NOMO-1 treated with DMSO at 0.1 percent for 48 hours (cell line): ENCODE data around the gene TNRC6C.
A peak's percentile ranks its signal among the peaks of the same experiment; 100 is the strongest.

Experiments
- DNase-seq: peaks from one replicate; lab custom pipeline; 2025; ENCODE audit not compliant: unreplicated experiment; lab: John Stamatoyannopoulos, UW

TNRC6C gene

GRCh38 chr17:78010759-78011158 is 52.3 kb downstream of the TNRC6C start:
- peak; percentile 24 for DNase-seq

- no peak for DNase-seq
Measured at GRCh38 chr17:78012428-78012827, 53.9 kb downstream of the TNRC6C start.

- peak; percentile 70 for DNase-seq
Measured at GRCh38 chr17:78013683-78014467, 55.4 kb downstream of the TNRC6C start.

GRCh38 chr17:78014646-78015045 is 56.1 kb downstream of the TNRC6C start:
- no peak for DNase-seq

- no peak for DNase-seq
Measured at GRCh38 chr17:78016852-78017251, 58.3 kb downstream of the TNRC6C start.

GRCh38 chr17:78019367-78019975 is 61.0 kb downstream of the TNRC6C start:
- DNase-seq: peak; percentile 35

- peak; percentile 1 for DNase-seq
Measured at GRCh38 chr17:78019976-78020716, 61.6 kb downstream of the TNRC6C start.

GRCh38 chr17:78020717-78021108 is 62.2 kb downstream of the TNRC6C start:
- DNase-seq: no peak

- DNase-seq: no peak
Measured at GRCh38 chr17:78022425-78022824, 63.9 kb downstream of the TNRC6C start.

- no peak for DNase-seq
Measured at GRCh38 chr17:78023042-78023441, 64.5 kb downstream of the TNRC6C start.

- peak; percentile 17 for DNase-seq
Measured at GRCh38 chr17:78026381-78026780, 67.9 kb downstream of the TNRC6C start.

- no peak for DNase-seq
Measured at GRCh38 chr17:78027121-78027520, 68.6 kb downstream of the TNRC6C start.

GRCh38 chr17:78029697-78030096 is 71.2 kb downstream of the TNRC6C start:
- DNase-seq: no peak

- no peak for DNase-seq
Measured at GRCh38 chr17:78031435-78031834, 72.9 kb downstream of the TNRC6C start.

GRCh38 chr17:78032166-78032565 is 73.7 kb downstream of the TNRC6C start:
- no peak for DNase-seq

GRCh38 chr17:78034429-78035091 is 76.1 kb downstream of the TNRC6C start:
- DNase-seq: no peak

- no peak for DNase-seq
Measured at GRCh38 chr17:78037280-78037679, 78.8 kb downstream of the TNRC6C start.

- DNase-seq: no peak
Measured at GRCh38 chr17:78038748-78039288, 80.3 kb downstream of the TNRC6C start.

- no peak for DNase-seq
Measured at GRCh38 chr17:78039581-78039980, 81.1 kb downstream of the TNRC6C start.

GRCh38 chr17:78040440-78041385 is 82.2 kb downstream of the TNRC6C start:
- DNase-seq: peak; percentile 75
